Neural cell (in vitro differentiated cells): ENCODE measurements around the gene FBRS. TPM values are rescaled to one million over a fixed set of nuclear protein-coding genes. Genes with fewer than 3 reads are reported as not detected.

Source experiments
- H2AFZ ChIP-seq: fragments of 200-600, 300-800 bp; sonication (generic), shearing (Covaris generic); 2 replicates; pipeline ENCODE4 v1.6.0; 2014; ENCODE audit warnings: low read depth, mild to moderate bottlenecking, antibody characterized with exemption, low read length, moderate library complexity
- H3F3A ChIP-seq: fragments of 200-600 bp; shearing (Covaris generic); 2 replicates; pipeline ENCODE4 v1.6.1; 2016; ENCODE audit warnings: mild to moderate bottlenecking, moderate library complexity, mixed read lengths, antibody characterized with exemption, low read length; ENCODE audit not compliant: insufficient read depth, poor library complexity, severe bottlenecking
- H3K27ac ChIP-seq: fragments of 200-600, 300-800 bp; sonication (generic), shearing (Covaris generic); 2 replicates; pipeline ENCODE4 v1.5.1; 2014; ENCODE audit warnings: mild to moderate bottlenecking, low read length, moderate library complexity
- H3K27me3 ChIP-seq: fragments of 300-800, 200-600 bp; sonication (generic), shearing (Covaris generic); 2 replicates; pipeline ENCODE4 v1.6.0; 2014; ENCODE audit warnings: mild to moderate bottlenecking, low read depth, low read length, moderate library complexity; ENCODE audit not compliant: insufficient read depth
- H3K36me3 ChIP-seq: fragments of 300-800, 200-600 bp; sonication (generic), shearing (Covaris generic); 2 replicates; pipeline ENCODE4 v1.5.1; 2014; ENCODE audit warnings: mild to moderate bottlenecking, antibody characterized with exemption, low read length, moderate library complexity; ENCODE audit not compliant: insufficient read depth
- H3K4me2 ChIP-seq: fragments of 300-800, 200-600 bp; sonication (generic), shearing (Covaris generic); 2 replicates; pipeline ENCODE4 v1.6.0; 2014; ENCODE audit warnings: mild to moderate bottlenecking, low read length
- H3K4me3 ChIP-seq: fragments of 300-800, 200-600 bp; sonication (generic), shearing (Covaris generic); 2 replicates; pipeline ENCODE4 v1.5.1; 2014; ENCODE audit warnings: mild to moderate bottlenecking, low read length, moderate library complexity
- H3K79me2 ChIP-seq: fragments of 200-600 bp; shearing (Covaris generic); replicated peaks from 2 replicates; pipeline ENCODE4 v1.6.0; 2014; ENCODE audit warnings: mild to moderate bottlenecking, low read length, moderate library complexity; ENCODE audit not compliant: insufficient read depth
- H3K9ac ChIP-seq: fragments of 300-800, 200-600 bp; sonication (generic), shearing (Covaris generic); 2 replicates; pipeline ENCODE4 v1.6.1; 2016; ENCODE audit warnings: mild to moderate bottlenecking, low read length, mixed read lengths
- H3K9me2 ChIP-seq: fragments of 200-600 bp; shearing (Covaris generic); 2 replicates; pipeline ENCODE4 v1.6.1; 2016; ENCODE audit warnings: mild to moderate bottlenecking, low read length, mixed read lengths; ENCODE audit not compliant: insufficient read depth
- H3K9me3 ChIP-seq: fragments of 200-600, 300-800 bp; sonication (generic), shearing (Covaris generic); 2 replicates; pipeline ENCODE4 v1.6.1; 2016; ENCODE audit warnings: mild to moderate bottlenecking, mixed run types, low read length, moderate library complexity, mixed read lengths
- H4K20me1 ChIP-seq: fragments of 200-600 bp; shearing (Covaris generic); 2 replicates; pipeline ENCODE4 v1.6.1; 2016; ENCODE audit warnings: mild to moderate bottlenecking, mixed run types; ENCODE audit not compliant: insufficient read depth
- EP300 ChIP-seq: fragments of 450-650 bp; conservative IDR thresholded peaks from 2 replicates; pipeline ENCODE4 v1.6.1; 2014; ENCODE audit warnings: antibody characterized with exemption, mild to moderate bottlenecking, moderate library complexity; ENCODE audit not compliant: poor library complexity, severe bottlenecking
- EZH2 ChIP-seq: fragments of 200-600, 300-800 bp; shearing (Covaris generic), sonication (generic); IDR thresholded peaks from 2 replicates; pipeline ENCODE4 v1.6.1; 2014; ENCODE audit warnings: antibody characterized with exemption, low read length, borderline replicate concordance, mild to moderate bottlenecking; ENCODE audit not compliant: insufficient read depth, poor library complexity, severe bottlenecking
- MXI1 ChIP-seq: fragments of 450-650 bp; conservative IDR thresholded peaks from 2 replicates; pipeline ENCODE4 v1.6.1; 2014; ENCODE audit warnings: antibody characterized with exemption, mild to moderate bottlenecking; ENCODE audit not compliant: poor library complexity, severe bottlenecking
- POLR2AphosphoS5 ChIP-seq: IDR thresholded peaks from 2 replicates; pipeline ENCODE4 v1.6.1; 2012
- RAD21 ChIP-seq: fragments of 450-650 bp; conservative IDR thresholded peaks from 2 replicates; pipeline ENCODE4 v1.6.1; 2014; ENCODE audit warnings: antibody characterized with exemption, mild to moderate bottlenecking, moderate library complexity
- SMC3 ChIP-seq: fragments of 450-650 bp; conservative IDR thresholded peaks from 2 replicates; pipeline ENCODE4 v1.6.1; 2014; ENCODE audit warnings: antibody characterized with exemption, mild to moderate bottlenecking, moderate library complexity; ENCODE audit not compliant: poor library complexity
- TAF1 ChIP-seq: IDR thresholded peaks from 2 replicates; pipeline ENCODE4 v1.6.1; 2012; ENCODE audit warnings: low read depth
- polyA plus RNA-seq: library from polyadenylated mRNA; depleted of rRNA; stranded (reverse); fragments of >200 nt; gene quantifications from 2 replicates; pipeline ENCODE4 v1.2.3, GENCODE V29; 2014
- TF ChIP-seq, protein P1 (sequence below): fragments of 450-650 bp; IDR thresholded peaks from 2 replicates; pipeline ENCODE4 v1.5.1; 2014; ENCODE audit warnings: antibody characterized with exemption, mild to moderate bottlenecking, moderate library complexity; ENCODE audit not compliant: poor library complexity, severe bottlenecking
- TF ChIP-seq, protein P2 (sequence below): IDR thresholded peaks from 2 replicates; pipeline ENCODE4 v1.6.1; 2012; ENCODE audit warnings: borderline replicate concordance

The FBRS gene
- polyA plus RNA-seq, 1 donor from 2014 or later: 24.2 TPM

DNA sequence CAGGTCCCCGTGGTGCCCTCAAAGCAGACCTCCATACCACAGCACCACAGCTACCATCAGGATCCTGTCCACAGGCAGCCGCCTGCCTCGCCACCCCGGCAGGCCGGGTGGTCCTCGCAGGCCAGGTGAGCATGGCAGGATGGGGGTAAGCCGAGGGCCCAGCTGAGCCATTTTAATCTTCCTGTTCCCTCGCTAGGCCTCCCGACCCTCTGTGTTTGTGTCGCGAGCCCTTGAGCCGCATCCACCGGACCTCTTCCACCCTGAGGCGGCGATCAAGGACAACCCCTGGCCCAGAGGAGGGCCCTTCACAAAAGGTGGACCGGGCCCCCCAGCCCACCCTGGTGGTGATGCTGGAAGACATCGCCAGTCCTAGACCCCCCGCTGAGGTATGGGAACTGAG is 5.5 kb upstream of the FBRS start:
- H3K36me3 ChIP-seq: no peaks in the 10 kb centered on the region
- TF ChIP-seq SMC3: no peak
- no peak for TF ChIP-seq TAF1
- TF ChIP-seq MXI1: no peak
- no peak for TF ChIP-seq EZH2
- no peak for TF ChIP-seq EP300
- TF ChIP-seq RAD21: no peak
- TF ChIP-seq, protein P1, sequence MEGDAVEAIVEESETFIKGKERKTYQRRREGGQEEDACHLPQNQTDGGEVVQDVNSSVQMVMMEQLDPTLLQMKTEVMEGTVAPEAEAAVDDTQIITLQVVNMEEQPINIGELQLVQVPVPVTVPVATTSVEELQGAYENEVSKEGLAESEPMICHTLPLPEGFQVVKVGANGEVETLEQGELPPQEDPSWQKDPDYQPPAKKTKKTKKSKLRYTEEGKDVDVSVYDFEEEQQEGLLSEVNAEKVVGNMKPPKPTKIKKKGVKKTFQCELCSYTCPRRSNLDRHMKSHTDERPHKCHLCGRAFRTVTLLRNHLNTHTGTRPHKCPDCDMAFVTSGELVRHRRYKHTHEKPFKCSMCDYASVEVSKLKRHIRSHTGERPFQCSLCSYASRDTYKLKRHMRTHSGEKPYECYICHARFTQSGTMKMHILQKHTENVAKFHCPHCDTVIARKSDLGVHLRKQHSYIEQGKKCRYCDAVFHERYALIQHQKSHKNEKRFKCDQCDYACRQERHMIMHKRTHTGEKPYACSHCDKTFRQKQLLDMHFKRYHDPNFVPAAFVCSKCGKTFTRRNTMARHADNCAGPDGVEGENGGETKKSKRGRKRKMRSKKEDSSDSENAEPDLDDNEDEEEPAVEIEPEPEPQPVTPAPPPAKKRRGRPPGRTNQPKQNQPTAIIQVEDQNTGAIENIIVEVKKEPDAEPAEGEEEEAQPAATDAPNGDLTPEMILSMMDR: no peak
- TF ChIP-seq, protein P2, sequence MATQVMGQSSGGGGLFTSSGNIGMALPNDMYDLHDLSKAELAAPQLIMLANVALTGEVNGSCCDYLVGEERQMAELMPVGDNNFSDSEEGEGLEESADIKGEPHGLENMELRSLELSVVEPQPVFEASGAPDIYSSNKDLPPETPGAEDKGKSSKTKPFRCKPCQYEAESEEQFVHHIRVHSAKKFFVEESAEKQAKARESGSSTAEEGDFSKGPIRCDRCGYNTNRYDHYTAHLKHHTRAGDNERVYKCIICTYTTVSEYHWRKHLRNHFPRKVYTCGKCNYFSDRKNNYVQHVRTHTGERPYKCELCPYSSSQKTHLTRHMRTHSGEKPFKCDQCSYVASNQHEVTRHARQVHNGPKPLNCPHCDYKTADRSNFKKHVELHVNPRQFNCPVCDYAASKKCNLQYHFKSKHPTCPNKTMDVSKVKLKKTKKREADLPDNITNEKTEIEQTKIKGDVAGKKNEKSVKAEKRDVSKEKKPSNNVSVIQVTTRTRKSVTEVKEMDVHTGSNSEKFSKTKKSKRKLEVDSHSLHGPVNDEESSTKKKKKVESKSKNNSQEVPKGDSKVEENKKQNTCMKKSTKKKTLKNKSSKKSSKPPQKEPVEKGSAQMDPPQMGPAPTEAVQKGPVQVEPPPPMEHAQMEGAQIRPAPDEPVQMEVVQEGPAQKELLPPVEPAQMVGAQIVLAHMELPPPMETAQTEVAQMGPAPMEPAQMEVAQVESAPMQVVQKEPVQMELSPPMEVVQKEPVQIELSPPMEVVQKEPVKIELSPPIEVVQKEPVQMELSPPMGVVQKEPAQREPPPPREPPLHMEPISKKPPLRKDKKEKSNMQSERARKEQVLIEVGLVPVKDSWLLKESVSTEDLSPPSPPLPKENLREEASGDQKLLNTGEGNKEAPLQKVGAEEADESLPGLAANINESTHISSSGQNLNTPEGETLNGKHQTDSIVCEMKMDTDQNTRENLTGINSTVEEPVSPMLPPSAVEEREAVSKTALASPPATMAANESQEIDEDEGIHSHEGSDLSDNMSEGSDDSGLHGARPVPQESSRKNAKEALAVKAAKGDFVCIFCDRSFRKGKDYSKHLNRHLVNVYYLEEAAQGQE: no peak
- TF ChIP-seq POLR2AphosphoS5: no peak
- H3K27me3 ChIP-seq: no peaks in the 10 kb centered on the region
- no peak overlapping the region for H3K9ac ChIP-seq
- peak overlapping the region; percentile 67 for H3K4me2 ChIP-seq
- peaks cover 15% of the 10 kb centered on the region for H3K79me2 ChIP-seq
- no peak overlapping the region for H2AFZ ChIP-seq
- no peaks in the 10 kb centered on the region for H3K9me3 ChIP-seq
- no peak overlapping the region for H3K27ac ChIP-seq
- no peaks in the 10 kb centered on the region for H4K20me1 ChIP-seq
- peak overlapping the region; percentile 96 for H3K4me3 ChIP-seq
- H3K9me2 ChIP-seq: no peaks in the 10 kb centered on the region
- peaks cover 6% of the 10 kb centered on the region for H3F3A ChIP-seq

DNA sequence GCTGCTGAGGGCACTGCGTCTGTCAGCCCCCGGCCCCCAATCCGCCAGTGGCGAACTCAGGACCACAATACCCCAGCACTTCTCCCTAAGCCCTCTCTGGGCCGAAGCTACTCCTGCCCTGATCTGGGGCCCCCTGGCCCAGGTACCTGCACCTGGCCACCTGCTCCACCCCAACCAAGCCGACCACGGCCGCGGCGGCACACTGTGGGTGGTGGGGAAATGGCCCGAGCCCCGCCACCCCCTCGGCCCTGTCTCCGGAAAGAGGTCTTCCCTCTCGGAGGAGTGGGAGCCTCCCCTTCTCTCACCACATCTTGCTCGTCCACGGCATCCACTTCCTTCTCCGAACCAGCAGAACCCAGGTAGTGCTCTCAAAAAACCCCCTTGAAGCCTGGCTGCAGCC is 3.4 kb upstream of the FBRS start:
- TF ChIP-seq RAD21 (no peak), POLR2AphosphoS5 (no peak), TAF1 (no peak), MXI1 (no peak), EZH2 (no peak), EP300 (no peak), SMC3 (no peak)
- TF ChIP-seq, protein P1: no peak
- TF ChIP-seq, protein P2: no peak
- Histone ChIP-seq H3K27ac (no peak overlapping the region), H3K9me2 (no peaks in the 10 kb centered on the region), H3K79me2 (peaks cover 18% of the 10 kb centered on the region), H3K9me3 (no peaks in the 10 kb centered on the region), H3F3A (peaks cover 6% of the 10 kb centered on the region), H2AFZ (no peak overlapping the region), H3K4me3 (no peak overlapping the region), H3K36me3 (no peaks in the 10 kb centered on the region), H3K9ac (no peak overlapping the region), H3K27me3 (no peaks in the 10 kb centered on the region), H3K4me2 (no peak overlapping the region), H4K20me1 (no peaks in the 10 kb centered on the region)
